Neuronal stem cell (in vitro differentiated cells): ENCODE results near the gene ADGRF5.
A peak's percentile ranks its signal among the peaks of the same experiment; 100 is the strongest.
"Not testable (repeated sequence)": the region's sequence is repeated elsewhere in the genome, so short reads cannot be mapped to it uniquely, and the experiment has no call there.

Experiments
- DNase-seq: peaks from one replicate; pipeline ENCODE4 v3.0.0-alpha.2; 2013; ENCODE audit warnings: low spot score
- H2AFZ ChIP-seq: one replicate; pipeline ENCODE4 v1.6.1; 2013; ENCODE audit warnings: mild to moderate bottlenecking, low read length, inconsistent platforms
- H2AK5ac ChIP-seq: 2 replicates; pipeline ENCODE4 v1.6.1; 2013; ENCODE audit warnings: low read depth, mild to moderate bottlenecking, inconsistent platforms, low read length, moderate library complexity, mixed read lengths
- H2BK120ac ChIP-seq: 2 replicates; pipeline ENCODE4 v1.6.1; 2013; ENCODE audit warnings: low read depth, mild to moderate bottlenecking, inconsistent platforms, low read length, moderate library complexity, mixed read lengths
- H2BK12ac ChIP-seq: one replicate; pipeline ENCODE4 v1.6.1; 2013; ENCODE audit warnings: low read length, inconsistent platforms
- H2BK15ac ChIP-seq: 2 replicates; pipeline ENCODE4 v1.6.1; 2013; ENCODE audit warnings: mild to moderate bottlenecking, low read length, inconsistent platforms, mixed read lengths
- H2BK5ac ChIP-seq: one replicate; pipeline ENCODE4 v1.6.1; 2013; ENCODE audit warnings: inconsistent platforms, mild to moderate bottlenecking, low read length, moderate library complexity
- H3K14ac ChIP-seq: one replicate; pipeline ENCODE4 v1.6.1; 2013; ENCODE audit warnings: low read length, inconsistent platforms
- H3K18ac ChIP-seq: 2 replicates; pipeline ENCODE4 v1.6.1; 2013; ENCODE audit warnings: low read length, inconsistent platforms
- H3K23ac ChIP-seq: 2 replicates; pipeline ENCODE4 v1.6.1; 2013; ENCODE audit warnings: low read depth, mild to moderate bottlenecking, mixed read lengths, low read length, inconsistent platforms; ENCODE audit not compliant: poor library complexity
- H3K27ac ChIP-seq: replicated peaks from 3 replicates; pipeline ENCODE4 v1.5.1; 2013; ENCODE audit warnings: low read length, inconsistent platforms
- H3K27me3 ChIP-seq, 3 experiments: 2 replicates each; pipeline ENCODE4 v1.6.1; 2013; ENCODE audit warnings: low read length in 3 of 3, mild to moderate bottlenecking in 2 of 3, inconsistent platforms in 1 of 3, low read depth in 1 of 3, mixed read lengths in 1 of 3, moderate library complexity in 1 of 3; ENCODE audit not compliant: control insufficient read depth in 3 of 3, insufficient read depth in 3 of 3
- H3K36me3 ChIP-seq, 2 donors: replicated peaks in 1 of 2; 2 replicates each; pipeline ENCODE4 v1.6.1; 2013; ENCODE audit warnings: low read length in 2 of 2; ENCODE audit not compliant: control insufficient read depth in 2 of 2, insufficient read depth in 2 of 2
- H3K4ac ChIP-seq: 2 replicates; pipeline ENCODE4 v1.6.1; 2013; ENCODE audit warnings: inconsistent platforms, mild to moderate bottlenecking, low read length, moderate library complexity
- H3K4me1 ChIP-seq, 2 donors: 1 replicate in 1 of 2; 2 replicates in 1 of 2; pipeline ENCODE4 v1.6.1; 2013; ENCODE audit warnings: low read length in 2 of 2, low read depth in 1 of 2; ENCODE audit not compliant: control insufficient read depth in 2 of 2, insufficient read depth in 1 of 2
- H3K4me2 ChIP-seq: one replicate; pipeline ENCODE4 v1.6.1; 2013; ENCODE audit warnings: mild to moderate bottlenecking, low read length, inconsistent platforms; ENCODE audit not compliant: insufficient read depth, poor library complexity, severe bottlenecking
- H3K4me3 ChIP-seq, 2 donors: 2 replicates each; pipeline ENCODE4 v1.5.1; 2013; ENCODE audit warnings: low read length in 2 of 2, mild to moderate bottlenecking in 2 of 2, inconsistent platforms in 1 of 2, moderate library complexity in 1 of 2
- H3K79me1 ChIP-seq: one replicate; pipeline ENCODE4 v1.6.1; 2013; ENCODE audit warnings: low read depth, mild to moderate bottlenecking, inconsistent platforms, low read length, moderate library complexity
- H3K9ac ChIP-seq: one replicate; pipeline ENCODE4 v1.6.1; 2013; ENCODE audit warnings: mild to moderate bottlenecking, low read depth, low read length, inconsistent platforms; ENCODE audit not compliant: poor library complexity
- H3K9me3 ChIP-seq, 2 donors: replicated peaks in 1 of 2; 2 replicates each; pipeline versions ENCODE3 to v1.6.1; 2013; ENCODE audit warnings: low read length in 2 of 2, mild to moderate bottlenecking in 2 of 2, inconsistent platforms in 1 of 2, low read depth in 1 of 2, mixed read lengths in 1 of 2, moderate library complexity in 1 of 2; ENCODE audit not compliant: control insufficient read depth in 2 of 2, insufficient read depth in 1 of 2
- H4K8ac ChIP-seq: one replicate; pipeline ENCODE4 v1.6.1; 2013; ENCODE audit warnings: low read depth, mild to moderate bottlenecking, inconsistent platforms, low read length, moderate library complexity
- H4K91ac ChIP-seq: one replicate; pipeline ENCODE4 v1.6.1; 2013; ENCODE audit warnings: low read length, low read depth, mild to moderate bottlenecking, inconsistent platforms; ENCODE audit not compliant: poor library complexity
- WGBS, 2 donors: extraction: QIAGEN DNeasy Blood & Tissue Kit; methylation state at CpG; one replicate each; pipeline ENCODE4 v1.1.7; 2013; ENCODE audit warnings: missing lambda C conversion rate in 2 of 2, mixed read lengths in 1 of 2; ENCODE audit not compliant: insufficient read length in 2 of 2, insufficient replicate concordance in 1 of 2; ENCODE audit errors: extremely low coverage in 2 of 2; 5-methylcytosine and 5-hydroxymethylcytosine counted together

Gene ADGRF5

DNA sequence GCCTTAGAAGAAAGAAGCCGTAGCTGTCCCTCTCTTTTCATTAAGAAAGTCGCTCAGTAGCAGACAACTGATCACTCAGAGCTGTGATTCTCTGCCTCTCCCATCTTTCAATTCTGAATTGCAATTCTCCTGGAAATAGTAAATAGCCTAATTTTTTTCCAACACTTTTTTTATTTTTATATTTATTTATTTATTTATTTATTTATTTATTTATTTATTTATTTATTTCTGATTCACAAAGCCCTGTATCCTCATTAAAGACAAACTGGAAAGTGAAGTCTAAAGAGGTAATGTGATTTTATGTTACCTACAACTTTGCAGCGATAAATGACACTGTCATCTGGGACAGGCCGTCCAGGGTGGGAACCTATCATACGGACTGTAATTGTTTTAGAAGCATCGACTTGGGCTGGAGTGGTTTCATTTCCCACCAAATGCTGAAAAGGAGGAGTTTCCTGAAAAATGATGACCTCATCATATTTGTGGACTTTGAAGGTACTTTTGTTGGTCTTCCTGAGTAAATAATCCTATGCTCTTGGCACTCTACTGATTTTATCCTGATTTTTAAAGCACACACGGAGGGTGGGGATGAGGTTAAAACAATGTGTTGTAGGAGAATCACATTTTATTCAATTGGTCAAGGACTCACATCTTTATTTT, 87.4 kb downstream of the ADGRF5 start:
- not testable (repeated sequence) for H3K4ac ChIP-seq, H3K27ac ChIP-seq
- WGBS, 2 donors = no CpG with 5 or more reads among the region's 7 CpGs

DNA sequence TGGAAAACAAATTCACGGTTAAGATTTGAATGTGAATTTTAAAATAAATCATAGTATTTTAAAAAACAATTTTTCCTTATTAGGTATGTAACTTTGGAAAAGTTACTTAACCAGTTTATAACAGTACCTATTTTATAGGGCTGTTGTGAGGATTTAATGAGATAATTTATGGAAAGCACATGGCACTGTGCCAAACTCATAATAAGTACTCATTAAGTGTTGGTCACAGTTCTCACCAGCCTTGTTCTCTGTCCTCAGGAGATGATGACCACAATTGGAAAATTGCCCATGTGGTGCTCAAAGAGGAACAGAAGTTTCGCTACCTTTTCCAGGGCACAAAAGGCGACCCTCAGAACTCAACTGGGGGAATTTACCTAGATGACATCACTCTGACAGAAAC, 88.9 kb downstream of the ADGRF5 start:
- Histone ChIP-seq H2BK12ac (no peak overlapping the region), H3K36me3 (no peaks in the 10 kb centered on the region), H3K18ac (no peak overlapping the region), H3K23ac (no peak overlapping the region), H3K27ac (no peak overlapping the region), H3K4me1 (no peaks in the 10 kb centered on the region), H3K79me1 (no peaks in the 10 kb centered on the region), H2BK120ac (no peak overlapping the region), H2BK15ac (no peak overlapping the region), H3K27me3 (no peaks in the 10 kb centered on the region), H3K4me2 (peak overlapping the region; percentile 11), H3K4me3 (no peak overlapping the region), H3K4ac (no peak overlapping the region), H3K9me3 (no peaks in the 10 kb centered on the region), H2AK5ac (no peak overlapping the region), H2AFZ (no peak overlapping the region), H3K9ac (no peak overlapping the region), H3K14ac (no peak overlapping the region), H2BK5ac (no peak overlapping the region), H4K91ac (no peak overlapping the region), H4K8ac (no peak overlapping the region)
- DNase-seq = no peak
- WGBS, 2 donors = no CpG with 5 or more reads among the region's 3 CpGs

More for the DNA sequence above, 87.4 kb downstream of the ADGRF5 start:
- not testable (repeated sequence) for H2BK5ac ChIP-seq, H3K4me3 ChIP-seq, H3K14ac ChIP-seq, H3K36me3 ChIP-seq, H3K18ac ChIP-seq, H4K91ac ChIP-seq, H2BK12ac ChIP-seq, H3K4me2 ChIP-seq, H2BK15ac ChIP-seq, H3K4me1 ChIP-seq, H3K79me1 ChIP-seq, H4K8ac ChIP-seq, H2AFZ ChIP-seq, H3K23ac ChIP-seq, H3K27me3 ChIP-seq, DNase-seq, H2AK5ac ChIP-seq, H2BK120ac ChIP-seq, H3K9me3 ChIP-seq, H3K9ac ChIP-seq

DNA sequence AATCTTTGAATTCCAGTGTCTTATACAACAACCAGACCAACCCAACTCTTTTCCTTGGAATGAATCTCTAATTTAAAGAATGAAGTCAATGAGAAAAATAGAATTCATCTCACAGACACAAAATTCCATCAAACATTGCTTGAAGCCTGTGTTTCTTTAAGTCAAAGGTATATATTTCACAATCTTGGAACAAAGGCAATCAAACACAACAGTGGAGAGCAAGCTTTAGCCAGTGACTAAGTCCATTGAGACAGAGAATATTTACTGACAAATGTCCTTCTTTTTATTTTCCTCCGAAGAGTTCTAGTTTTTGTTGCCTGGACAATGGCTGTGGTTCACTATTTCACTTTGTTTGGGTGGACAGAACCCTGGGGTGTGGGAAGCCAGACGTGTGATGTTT, 92.8 kb downstream of the ADGRF5 start:
- WGBS, 2 donors = no CpG with 5 or more reads among the region's 2 CpGs
- Histone ChIP-seq H3K14ac (no peak overlapping the region), H2AFZ (no peak overlapping the region), H3K27me3 (no peaks in the 10 kb centered on the region), H4K91ac (no peak overlapping the region), H3K4me2 (no peak overlapping the region), H2BK120ac (no peak overlapping the region), H2BK15ac (no peak overlapping the region), H3K4me1 (no peaks in the 10 kb centered on the region), H3K23ac (no peak overlapping the region), H3K9me3 (no peaks in the 10 kb centered on the region), H3K36me3 (no peaks in the 10 kb centered on the region), H3K4ac (no peak overlapping the region), H4K8ac (no peak overlapping the region), H3K18ac (no peak overlapping the region), H3K9ac (no peak overlapping the region), H2AK5ac (no peak overlapping the region), H3K4me3 (no peak overlapping the region), H2BK12ac (no peak overlapping the region), H3K79me1 (no peaks in the 10 kb centered on the region), H3K27ac (no peak overlapping the region), H2BK5ac (no peak overlapping the region)
- DNase-seq = no peak

DNA sequence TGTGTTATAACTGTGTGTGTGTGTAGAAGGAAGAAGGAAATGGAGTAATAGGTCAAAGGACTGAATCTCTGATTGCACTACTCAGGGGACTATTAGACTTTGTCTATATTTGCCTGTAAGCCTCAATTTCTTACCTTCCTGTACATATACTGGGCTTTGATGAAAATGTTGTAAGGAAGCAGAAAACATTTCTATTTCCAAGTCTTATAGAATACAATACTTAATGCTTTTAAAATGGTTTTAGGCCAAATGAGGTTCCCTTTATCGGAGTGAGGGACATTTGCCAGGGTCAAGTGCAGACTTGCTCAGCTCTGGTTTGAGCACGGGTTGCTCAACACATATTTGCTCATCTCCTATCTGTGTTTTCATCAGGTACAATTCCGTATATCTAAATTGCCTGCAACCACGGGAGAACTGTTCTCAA, 100.3 kb downstream of the ADGRF5 start:
- Histone ChIP-seq H2BK120ac (no peak overlapping the region), H3K23ac (no peak overlapping the region), H2BK5ac (no peak overlapping the region), H3K36me3 (no peaks in the 10 kb centered on the region), H4K8ac (no peak overlapping the region), H3K4me1 (peaks cover 0 to 2% of the 10 kb centered on the region in 2 donors), H3K27me3 (no peaks in the 10 kb centered on the region), H2BK15ac (no peak overlapping the region), H4K91ac (no peak overlapping the region), H3K4me2 (no peak overlapping the region), H3K4me3 (no peak overlapping the region), H2AFZ (no peak overlapping the region), H3K18ac (no peak overlapping the region), H3K4ac (no peak overlapping the region), H3K9ac (no peak overlapping the region), H3K79me1 (no peaks in the 10 kb centered on the region), H3K14ac (no peak overlapping the region), H2AK5ac (no peak overlapping the region), H3K9me3 (no peaks in the 10 kb centered on the region), H2BK12ac (no peak overlapping the region), H3K27ac (no peak overlapping the region)
- WGBS, 2 donors = no CpG with 5 or more reads among the region's 4 CpGs
- no peak for DNase-seq
